HG03439 (cell line): Measurements from ENCODE around the gene LRRC49.
"Not testable (repeated sequence)": the region's sequence is repeated elsewhere in the genome, so short reads cannot be mapped to it uniquely, and the experiment has no call there.

Experiments
- ATAC-seq: cut with Tn5 transposase; IDR thresholded peaks from one replicate; pipeline ENCODE4 v1.9.1; 2021; ENCODE audit warnings: mild to moderate bottlenecking, moderate library complexity; ENCODE audit not compliant: unreplicated experiment

LRRC49 gene, protein sequence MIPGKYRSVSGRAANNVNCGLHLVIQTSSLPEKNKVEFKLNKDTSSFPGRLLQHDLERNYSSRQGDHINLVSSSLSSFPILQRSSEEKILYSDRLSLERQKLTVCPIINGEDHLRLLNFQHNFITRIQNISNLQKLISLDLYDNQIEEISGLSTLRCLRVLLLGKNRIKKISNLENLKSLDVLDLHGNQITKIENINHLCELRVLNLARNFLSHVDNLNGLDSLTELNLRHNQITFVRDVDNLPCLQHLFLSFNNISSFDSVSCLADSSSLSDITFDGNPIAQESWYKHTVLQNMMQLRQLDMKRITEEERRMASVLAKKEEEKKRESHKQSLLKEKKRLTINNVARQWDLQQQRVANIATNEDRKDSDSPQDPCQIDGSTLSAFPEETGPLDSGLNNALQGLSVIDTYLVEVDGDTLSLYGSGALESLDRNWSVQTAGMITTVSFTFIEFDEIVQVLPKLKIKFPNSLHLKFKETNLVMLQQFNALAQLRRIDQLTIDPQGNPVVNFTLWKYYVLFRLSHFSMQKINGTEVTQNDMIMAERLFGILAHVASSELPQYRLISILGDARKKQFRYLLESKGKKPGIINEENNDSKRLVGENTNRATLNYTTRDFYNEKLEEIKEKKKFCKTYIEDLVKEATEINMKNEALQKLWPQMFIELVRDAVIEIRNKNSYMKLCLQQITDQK

DNA sequence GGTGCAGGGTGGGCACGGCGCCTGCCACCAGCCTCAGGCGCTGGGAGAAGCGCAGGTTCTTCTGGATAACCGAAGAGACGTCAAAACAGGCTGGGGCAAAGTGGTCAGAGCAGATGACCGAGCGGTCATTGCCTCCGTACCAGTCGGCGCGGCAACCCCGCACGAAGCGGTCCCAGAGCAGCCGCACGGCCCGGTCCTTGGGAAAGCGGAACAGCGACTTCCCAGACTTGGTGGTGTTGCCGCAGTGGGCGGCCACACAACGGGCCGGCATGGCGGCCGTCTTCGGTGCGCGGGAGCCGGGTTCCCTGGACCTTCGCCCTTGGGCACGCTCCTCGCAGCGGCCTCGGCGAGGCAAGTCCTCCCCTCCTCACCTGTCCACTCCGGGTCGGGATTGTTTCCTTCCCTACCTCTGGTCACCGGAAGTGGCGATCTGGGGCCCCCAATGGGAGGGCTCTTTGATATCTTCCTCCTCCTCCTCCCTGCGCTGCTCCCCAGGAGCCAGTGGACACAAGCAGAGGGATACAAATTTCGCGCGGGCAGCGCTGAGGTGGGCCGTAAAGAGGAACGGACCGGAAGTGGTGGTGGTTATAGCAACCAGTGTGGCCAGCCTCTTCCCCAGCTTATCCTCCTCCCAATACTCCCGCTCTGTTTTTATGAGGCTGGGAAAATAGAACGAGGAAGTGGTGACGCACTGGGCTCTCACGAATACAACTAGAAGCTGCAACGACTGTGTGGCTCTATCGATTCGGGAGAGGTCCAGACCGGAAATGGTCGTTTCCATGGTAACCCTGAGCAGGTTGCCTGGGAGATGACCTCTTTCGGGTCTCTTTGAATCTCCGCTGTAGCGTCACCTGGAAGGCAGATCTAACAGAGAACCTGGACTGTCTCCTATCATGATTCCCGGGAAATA lies at the start of gene LRRC49, which contains the start of gene THAP10:
LRRC49 (plus strand) TSS at position 825 of the 910 bp plus-strand sequence; CDS start at position 894, 69 bp downstream.
THAP10 (minus strand) TSS at position 432 of the 910 bp plus-strand sequence; CDS start at position 271, 161 bp downstream.
- ATAC-seq: peak; percentile 75

DNA sequence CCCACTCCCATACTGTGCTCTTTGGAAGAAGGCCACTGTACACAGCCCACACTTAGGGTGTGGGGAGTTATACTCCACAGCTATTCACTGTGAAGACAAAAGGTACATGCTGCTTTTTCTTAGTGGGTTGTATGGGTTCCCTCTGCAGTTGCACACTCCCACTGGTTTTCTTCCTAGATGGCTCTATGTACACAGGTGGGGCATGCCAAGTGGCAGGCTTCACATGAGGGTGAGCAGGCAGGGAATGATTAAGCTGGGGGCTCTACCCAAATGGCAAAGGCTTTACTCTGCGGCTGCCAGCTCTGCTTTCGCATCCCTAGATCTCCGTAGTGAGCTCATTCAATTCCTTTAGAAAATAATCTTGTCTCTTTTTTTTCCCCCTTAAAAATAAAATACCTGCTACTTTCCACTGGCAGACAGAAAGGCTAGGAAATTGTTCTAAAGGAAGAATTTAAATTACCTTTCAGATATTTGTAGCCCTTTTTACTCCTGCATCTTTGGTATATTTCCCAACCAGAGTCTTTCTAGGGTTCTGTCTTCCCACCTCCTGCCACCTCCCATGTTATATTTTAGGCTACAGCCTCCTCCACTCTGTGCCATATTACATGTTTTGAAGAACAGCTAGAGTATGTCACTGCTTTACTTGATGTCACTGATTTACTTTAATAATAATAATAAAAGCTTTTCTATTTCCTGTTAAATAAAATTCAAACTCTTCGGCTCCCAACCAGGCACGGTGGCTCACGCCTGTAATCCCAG lies 46.8 kb upstream of the LRRC49 start:
- ATAC-seq: no peak

- ATAC-seq: no peak
Measured at GRCh38 chr15:70851889-70852288, 40.7 kb upstream of the LRRC49 start.

DNA sequence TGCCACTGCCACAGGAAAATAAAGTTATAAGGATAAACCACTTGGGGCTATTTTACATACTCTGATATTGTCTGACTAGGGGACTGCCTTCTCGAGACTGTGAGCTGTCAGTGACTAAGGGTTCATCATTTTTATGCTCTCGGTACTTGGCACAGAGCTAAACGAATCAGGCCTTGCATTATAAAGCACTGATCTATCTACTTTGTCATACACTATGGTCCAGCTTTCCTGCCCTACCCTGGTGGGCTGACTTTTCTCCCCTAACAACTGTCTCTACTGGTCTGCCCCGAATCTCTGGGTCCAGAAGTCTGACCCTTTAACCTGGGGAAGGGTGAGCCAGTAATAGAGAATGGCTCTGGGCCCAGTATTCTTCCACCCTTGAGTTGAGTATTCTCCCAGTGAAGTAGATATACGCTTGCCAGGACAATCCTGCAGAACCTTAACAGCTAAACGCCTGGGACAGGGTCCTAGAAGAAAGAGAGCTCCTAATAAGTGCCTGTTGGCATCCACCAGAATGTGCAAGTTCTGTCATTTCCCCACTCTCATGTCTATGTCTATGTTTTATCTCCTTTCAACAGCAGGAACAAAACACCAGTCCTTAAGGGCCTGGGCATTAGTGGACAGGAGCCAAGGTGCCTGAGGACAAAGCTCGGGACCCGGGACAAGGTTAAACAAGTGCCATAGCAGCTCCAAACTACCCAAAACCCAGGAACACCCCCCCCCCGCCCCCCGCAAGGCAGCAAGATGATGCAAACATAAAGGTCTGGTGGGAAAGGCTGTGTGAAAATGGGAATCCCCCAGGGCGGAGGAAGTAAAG lies 39.9 kb upstream of the LRRC49 start:
- no peak for ATAC-seq

DNA sequence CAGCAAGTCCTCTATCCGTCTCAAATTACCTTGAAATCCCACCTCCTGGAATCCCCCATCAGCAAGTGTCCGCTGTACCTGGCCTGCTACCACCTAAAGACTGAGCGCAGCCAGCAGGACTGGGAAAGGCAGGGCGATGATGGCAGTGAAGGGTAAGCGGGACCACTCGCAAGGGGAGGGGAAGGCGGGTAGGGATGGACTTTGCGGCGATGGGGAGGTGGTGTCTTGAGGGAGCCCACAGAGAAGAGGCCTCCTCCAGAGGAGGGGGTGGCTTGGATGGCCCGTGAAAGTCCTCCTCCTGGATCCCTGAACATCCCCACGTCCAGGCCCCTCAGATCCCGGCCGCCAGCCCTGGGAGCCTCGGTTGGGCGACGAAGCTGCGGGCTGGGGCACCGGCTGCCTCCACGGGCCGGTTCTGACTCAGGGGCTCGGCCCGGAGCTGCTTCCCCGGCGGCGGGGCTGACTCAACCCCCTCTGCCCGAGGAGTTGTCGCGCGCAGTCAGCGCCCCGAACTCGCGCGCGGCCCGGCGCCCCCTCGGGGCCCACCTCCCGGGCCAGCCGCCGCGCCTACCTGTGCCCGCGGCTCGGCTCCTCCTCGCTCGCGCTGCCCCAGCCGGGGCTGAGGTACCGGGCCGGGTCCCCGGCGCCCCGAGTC lies 39.2 kb upstream of the LRRC49 start:
- ATAC-seq: no peak

DNA sequence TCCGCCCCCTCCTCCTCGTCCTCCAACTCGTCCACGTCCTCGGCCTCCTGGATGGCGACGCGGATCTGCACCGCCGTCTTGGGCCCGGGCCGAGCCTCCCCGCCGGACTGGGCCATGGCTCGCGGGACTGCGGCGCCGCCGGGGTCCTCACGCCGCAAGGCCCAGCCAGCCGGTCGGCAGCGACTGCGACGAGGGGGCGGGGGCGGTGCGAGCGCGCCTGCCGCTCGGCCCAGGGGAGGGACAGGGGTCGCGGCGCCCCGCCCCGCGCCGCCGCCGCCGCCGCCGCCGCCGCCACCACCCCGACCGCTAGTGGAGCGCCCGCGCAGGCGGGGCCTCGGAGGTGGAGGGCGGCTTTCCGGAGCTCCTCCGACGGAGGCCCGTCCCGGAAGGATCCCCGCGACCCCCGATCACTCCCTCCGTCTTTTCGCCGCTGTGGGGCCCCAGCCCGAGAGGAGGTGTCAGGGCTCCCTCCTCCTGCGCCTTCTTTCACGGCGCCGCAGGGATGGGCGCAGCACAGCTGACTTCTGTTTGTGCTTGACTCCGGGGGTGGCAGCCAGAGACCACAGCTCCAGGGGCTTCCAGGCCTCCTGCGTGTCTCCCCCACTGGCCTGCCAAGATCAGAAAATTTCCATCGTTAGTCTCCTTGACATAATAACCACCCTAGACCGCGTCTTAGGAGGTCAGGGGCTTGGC lies 38.5 kb upstream of the LRRC49 start, which contains the start of gene LARP6:
LARP6 (minus strand) TSS at position 185 of the 693 bp plus-strand sequence; CDS start at position 116, 69 bp downstream.
- no peak for ATAC-seq

GRCh38 chr15:70854666-70854976 lies 38.0 kb upstream of the LRRC49 start:
- no peak for ATAC-seq

GRCh38 chr15:70855764-70856163 lies 36.9 kb upstream of the LRRC49 start:
- no peak for ATAC-seq

DNA sequence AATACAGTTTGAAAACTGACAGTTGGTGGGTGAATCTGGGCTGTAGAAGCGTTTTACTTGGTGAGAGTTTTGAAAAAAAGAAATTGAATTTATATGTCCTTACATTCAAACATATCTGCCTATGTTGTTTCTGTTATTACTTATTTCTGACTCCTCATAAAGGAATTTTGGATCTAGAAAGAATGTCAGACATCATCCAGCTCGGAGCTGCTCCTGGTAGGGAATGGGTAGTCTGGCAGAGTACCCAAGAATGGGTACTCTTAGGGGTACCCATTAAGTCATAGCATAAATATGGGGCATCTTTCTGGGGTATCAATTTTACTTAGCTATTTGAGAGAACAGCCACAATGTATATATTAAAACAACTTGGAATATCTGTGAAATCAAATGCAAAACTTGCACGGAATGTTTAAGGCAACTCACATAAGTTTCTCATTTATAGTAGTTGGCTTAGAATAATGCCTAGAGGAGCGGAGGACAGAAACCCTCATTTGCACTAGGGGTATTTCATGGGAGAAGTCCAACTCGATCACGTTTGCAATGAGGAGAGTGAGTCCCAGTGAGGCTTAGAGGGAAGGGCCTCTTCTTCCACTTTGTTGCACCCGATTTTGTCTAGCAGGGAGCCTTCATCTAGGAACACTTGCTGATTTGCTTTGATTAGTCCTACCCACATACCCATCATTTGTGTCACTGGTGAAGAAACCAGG lies 36.3 kb upstream of the LRRC49 start:
- ATAC-seq: no peak

GRCh38 chr15:70856884-70857561 lies 35.6 kb upstream of the LRRC49 start:
- ATAC-seq: no peak

DNA sequence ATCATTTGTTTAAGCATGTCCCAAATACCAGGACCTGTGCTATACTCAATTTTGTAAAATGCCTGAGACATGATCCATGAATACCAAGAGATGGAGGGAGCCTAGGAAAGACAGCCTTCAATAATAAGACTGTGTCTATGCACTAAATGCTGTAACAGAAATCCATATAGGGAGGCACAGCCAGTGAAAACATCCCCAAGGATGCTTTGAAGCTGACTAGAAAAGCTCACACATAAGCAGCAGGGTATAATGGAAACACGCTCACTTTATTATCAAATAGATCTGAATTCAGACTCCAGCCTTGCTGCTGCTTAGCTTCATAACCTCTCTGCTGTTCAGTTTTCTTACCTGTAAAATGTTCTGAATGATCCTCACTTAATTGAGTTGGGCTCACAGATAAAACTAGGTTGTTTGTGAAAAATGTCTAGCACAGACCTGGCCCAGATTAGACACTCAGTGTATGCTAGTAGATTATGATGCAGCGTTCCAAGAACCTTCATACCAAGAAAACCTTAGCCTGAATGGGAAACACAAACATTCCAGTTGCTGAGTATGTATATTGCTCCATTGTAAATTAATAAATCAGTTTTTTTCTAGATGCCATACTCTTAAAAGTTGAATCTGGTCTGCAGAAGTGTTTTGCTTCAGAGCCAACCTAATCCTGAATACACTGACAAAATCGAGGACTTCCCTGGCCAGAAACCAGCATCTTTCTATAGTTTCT lies 34.9 kb upstream of the LRRC49 start:
- no peak for ATAC-seq

DNA sequence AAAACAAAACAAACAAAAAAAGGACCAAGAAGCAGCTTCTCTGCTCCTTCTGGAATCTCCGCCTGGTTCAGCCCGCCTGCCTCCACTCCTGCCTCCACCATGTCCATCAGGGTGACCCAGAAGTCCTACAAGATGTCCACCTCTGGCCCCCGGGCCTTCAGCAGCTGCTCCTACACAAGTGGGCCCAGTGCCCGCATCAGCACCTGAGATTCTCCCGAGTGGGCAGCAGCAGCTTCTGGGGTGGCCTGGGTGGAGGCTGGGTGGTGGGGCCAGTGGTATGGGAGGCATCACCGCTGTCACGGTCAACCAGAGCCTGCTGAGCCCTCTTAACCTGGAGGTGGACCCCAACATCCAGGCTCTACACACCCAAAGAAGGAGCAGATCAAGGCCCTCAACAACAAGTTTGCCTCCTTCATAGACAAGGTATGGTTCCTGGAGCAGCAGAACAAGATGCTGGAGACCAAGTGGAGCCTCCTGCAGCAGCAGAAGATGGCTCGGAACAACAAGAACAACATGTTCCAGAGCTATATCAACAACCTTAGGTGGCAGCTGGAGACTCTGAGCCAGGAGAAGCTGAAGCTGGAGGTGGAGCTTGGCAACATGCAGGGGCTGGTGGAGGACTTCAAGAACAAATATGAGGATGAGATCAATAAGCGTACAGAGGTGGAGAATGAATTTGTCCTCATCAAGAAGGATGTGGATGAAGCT lies 33.9 kb upstream of the LRRC49 start:
- ATAC-seq: not testable (repeated sequence)

DNA sequence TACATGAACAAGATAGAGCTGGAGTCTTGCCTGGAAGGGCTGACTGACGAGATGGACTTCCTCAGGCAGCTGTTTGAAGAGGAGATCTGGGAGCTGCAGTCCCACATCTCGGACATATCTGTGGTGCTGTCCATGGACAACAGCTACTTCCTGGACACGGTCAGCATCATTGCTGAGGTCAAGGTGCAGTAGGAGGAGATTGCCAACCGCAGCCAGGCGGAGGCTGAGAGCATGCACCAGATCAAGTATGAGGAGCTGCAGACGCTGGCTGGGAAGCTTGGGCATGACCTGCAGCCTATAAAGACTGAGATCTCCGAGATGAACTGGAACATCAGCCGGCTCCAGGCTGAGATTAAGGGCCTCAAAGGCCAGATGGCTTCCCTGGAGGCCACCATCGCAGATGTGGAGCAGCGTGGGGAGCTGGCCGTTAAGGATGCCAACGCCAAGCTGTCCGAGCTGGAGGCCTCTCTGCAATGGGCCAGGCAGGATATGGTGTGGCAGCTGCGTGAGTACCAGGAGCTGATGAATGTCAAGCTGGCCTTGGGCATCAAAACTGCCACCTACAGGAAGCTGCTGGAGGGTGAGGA lies 33.2 kb upstream of the LRRC49 start:
- no peak for ATAC-seq

- ATAC-seq: no peak
Measured at GRCh38 chr15:70859998-70860397, 32.6 kb upstream of the LRRC49 start.

DNA sequence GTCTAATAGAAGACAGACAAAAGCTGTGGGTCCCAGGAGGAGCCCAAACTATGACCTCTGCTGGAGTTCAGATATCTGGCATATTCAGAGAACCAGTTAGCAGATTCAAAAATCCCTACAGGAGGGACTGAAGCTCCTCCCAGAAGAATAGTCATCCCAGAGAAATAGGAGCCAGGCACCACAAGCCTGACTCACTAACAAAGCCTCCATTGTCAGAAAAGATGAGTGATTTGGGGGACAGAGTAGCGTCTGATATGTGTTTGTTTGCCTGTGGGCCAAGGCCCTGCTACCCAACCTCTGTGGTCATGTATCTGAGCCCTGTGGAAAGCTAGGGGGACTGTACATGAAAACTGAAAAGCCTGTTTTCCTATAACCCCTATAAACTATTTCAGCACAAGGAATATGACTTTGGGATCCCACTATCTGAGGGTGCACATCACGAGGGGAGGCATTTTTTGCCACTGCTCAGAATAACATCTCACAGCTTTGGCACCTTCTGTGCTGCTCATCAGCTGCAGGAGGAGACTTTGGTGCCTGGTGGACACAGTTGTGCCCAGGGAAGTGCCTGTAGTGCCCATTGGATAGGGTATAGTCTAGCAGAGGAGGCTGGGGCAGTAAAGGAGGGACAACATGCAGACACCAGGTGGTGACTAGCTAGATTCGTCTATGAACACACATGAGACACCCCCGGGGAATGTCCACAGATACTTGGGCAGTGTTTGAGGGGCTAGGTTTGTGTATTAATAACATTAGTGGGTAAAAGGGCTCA lies 29.0 kb upstream of the LRRC49 start:
- no peak for ATAC-seq
